Stimulated activated CD8-positive, alpha-beta memory T cell treated with anti-CD3 and anti-CD28 coated beads, Interleukin-7, amount 100 ng/mL, for 48 hours (primary cell): ENCODE data around the gene RAB11FIP5.
"Not testable (repeated sequence)": the region's sequence is repeated elsewhere in the genome, so short reads cannot be mapped to it uniquely, and the experiment has no call there.

ENCODE experiments used
- DNase-seq, 2 donors: peaks; one replicate each; pipeline ENCODE4 v3.0.0-alpha.2; 2020; ENCODE audit warnings: low read depth in 1 of 2; ENCODE audit errors: extremely low read depth in 1 of 2

RAB11FIP5 gene

GRCh38 chr2:73071360-73072128 lies 41.2 kb downstream of the RAB11FIP5 start, which contains the start of gene SFXN5:
TSS of gene SFXN5 (minus strand) at chr2:73071712. CDS start at chr2:73071705, 7 bp downstream.
- peak; percentile 92 to 93 for DNase-seq

GRCh38 chr2:73070643-73071359 lies 41.9 kb downstream of the RAB11FIP5 start:
- peak; percentile 29 to 31 for DNase-seq

- no peak for DNase-seq
Observed at GRCh38 chr2:73069855-73070642, 42.7 kb downstream of the RAB11FIP5 start.

GRCh38 chr2:73069041-73069854 lies 43.5 kb downstream of the RAB11FIP5 start:
- no peak for DNase-seq

GRCh38 chr2:73068147-73068546 lies 44.6 kb downstream of the RAB11FIP5 start:
- no peak for DNase-seq

- DNase-seq = no peak
Observed at GRCh38 chr2:73067043-73067442, 45.7 kb downstream of the RAB11FIP5 start.

GRCh38 chr2:73065070-73065469 lies 47.7 kb downstream of the RAB11FIP5 start:
- not testable (repeated sequence) for DNase-seq

- DNase-seq = no peak
Observed at GRCh38 chr2:73063909-73064875, 48.6 kb downstream of the RAB11FIP5 start.

GRCh38 chr2:73063472-73063871 lies 49.3 kb downstream of the RAB11FIP5 start:
- no peak for DNase-seq

- DNase-seq = no peak
Observed at GRCh38 chr2:73059106-73059505, 53.6 kb downstream of the RAB11FIP5 start.

GRCh38 chr2:73054980-73055379 lies 57.8 kb downstream of the RAB11FIP5 start:
- DNase-seq = no peak

GRCh38 chr2:73053316-73054114 lies 59.2 kb downstream of the RAB11FIP5 start:
- no peak for DNase-seq

- no peak for DNase-seq
Observed at GRCh38 chr2:73050121-73050545, 62.6 kb downstream of the RAB11FIP5 start.

- DNase-seq = no peak
Observed at GRCh38 chr2:73043929-73044832, 68.6 kb downstream of the RAB11FIP5 start.

- DNase-seq = no peak
Observed at GRCh38 chr2:73043276-73043675, 69.5 kb downstream of the RAB11FIP5 start.

- DNase-seq = no peak
Observed at GRCh38 chr2:73037947-73038585, 74.7 kb downstream of the RAB11FIP5 start.

GRCh38 chr2:73036766-73037165 lies 76.0 kb downstream of the RAB11FIP5 start:
- DNase-seq = no peak
